ENCODE data around the gene PCDH9.

DNA sequence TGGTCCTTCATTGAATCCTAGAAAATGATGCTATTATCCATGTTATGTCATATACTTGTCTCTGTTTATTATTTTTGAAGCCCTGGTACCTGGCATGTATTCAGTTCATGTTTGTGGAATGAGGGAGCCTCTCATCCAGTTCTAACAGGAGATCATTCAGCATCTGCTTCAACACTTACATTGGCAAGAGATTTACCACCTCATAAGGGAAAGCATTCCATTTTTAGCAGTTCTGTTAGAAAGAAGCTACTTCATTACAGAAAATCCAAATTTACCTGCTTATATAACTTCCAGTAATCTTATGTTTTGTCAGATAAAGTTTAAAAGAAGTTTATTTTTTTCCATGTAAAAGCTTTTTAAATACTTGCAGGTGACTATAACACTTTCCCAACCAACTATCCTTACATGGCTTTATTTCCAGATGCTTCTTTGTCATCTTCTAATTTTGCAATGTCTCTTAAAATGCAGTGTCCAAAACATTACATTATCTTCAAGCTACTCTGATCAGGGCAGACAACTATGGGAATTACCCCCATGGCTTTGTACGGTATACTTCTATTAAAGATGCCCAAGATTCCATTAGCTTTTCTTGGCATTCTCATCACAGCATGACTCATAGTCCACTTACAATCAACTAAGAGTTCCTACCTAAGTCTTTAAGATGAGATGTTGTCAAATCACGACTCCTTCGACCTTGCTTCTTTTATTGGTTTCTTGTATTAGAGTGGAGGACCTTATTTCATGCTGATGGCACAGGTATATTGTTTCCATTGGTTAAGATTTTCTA, 262.1 kb downstream of the PCDH9 start:
- TF ChIP-seq, protein P1, sequence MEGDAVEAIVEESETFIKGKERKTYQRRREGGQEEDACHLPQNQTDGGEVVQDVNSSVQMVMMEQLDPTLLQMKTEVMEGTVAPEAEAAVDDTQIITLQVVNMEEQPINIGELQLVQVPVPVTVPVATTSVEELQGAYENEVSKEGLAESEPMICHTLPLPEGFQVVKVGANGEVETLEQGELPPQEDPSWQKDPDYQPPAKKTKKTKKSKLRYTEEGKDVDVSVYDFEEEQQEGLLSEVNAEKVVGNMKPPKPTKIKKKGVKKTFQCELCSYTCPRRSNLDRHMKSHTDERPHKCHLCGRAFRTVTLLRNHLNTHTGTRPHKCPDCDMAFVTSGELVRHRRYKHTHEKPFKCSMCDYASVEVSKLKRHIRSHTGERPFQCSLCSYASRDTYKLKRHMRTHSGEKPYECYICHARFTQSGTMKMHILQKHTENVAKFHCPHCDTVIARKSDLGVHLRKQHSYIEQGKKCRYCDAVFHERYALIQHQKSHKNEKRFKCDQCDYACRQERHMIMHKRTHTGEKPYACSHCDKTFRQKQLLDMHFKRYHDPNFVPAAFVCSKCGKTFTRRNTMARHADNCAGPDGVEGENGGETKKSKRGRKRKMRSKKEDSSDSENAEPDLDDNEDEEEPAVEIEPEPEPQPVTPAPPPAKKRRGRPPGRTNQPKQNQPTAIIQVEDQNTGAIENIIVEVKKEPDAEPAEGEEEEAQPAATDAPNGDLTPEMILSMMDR (IDR thresholded peaks at IDR 0.05; ENCODE audit: low read length): no peak
- TF ChIP-seq EZH2 (IDR thresholded peaks at IDR 0.05; ENCODE audit: borderline replicate concordance, low read length): no peak

Data from OCI-LY1 (cell line).